ENCODE data around the gene LDAF1. TPM values are rescaled to one million over a fixed set of nuclear protein-coding genes. Genes with fewer than 3 reads are reported as not detected.
A peak's percentile ranks its signal among the peaks of the same experiment; 100 is the strongest.
"Not testable (repeated sequence)": the region's sequence is repeated elsewhere in the genome, so short reads cannot be mapped to it uniquely, and the experiment has no call there.

Gene LDAF1
- 10 to 100 TPM; 10.5 to 88.6 (median 51.4) TPM for total RNA-seq

DNA sequence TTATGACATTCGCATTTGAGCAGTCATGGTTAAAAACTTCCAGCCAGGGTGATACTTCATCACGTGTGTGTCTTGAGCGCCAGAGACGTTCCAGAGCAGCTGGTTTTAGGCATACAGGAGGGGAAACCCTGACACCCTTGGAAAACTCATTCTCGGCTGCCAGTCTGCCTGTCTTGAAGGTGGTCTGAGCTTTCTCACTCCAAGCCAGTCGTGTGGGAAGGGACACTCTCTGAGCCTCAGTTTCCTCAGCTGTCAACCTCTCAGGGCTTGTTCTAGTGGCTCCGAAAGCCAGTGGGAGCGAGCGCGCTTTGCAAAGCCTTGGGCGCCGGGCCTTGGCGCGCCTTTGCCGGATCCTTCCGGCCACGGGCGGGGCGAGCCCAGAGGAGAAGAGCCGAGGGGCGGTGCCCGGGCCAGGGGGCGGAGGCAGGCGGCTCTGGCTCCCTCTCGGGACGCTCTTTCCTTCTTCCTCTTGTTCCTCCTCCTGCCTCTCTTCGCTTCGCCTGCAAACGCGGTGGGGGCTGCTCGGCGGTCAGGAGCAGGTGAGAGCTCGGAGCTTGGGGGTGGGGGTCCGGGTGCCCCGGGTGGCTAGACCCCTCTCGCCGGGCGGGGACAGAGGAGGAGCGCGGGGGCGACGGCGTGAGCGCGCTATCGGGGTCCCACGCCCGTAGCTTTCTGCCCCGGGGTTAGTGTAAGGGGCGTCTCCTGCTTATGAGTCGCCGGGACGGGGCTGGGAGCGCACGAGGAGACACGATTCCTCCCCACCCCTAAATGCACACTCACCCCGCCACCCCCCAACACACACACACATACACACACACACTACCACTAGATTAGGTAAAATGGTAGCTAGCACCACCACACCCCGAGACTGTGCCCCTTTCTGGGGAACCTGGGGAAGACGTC lies at the start of gene LDAF1:
Gene LDAF1, plus strand, starts transcription at position 467 of the 903 bp plus-strand sequence. CDS start 2,509 bp downstream, outside the sequence.
- TF ChIP-seq POLR2A (IDR thresholded peaks at IDR 0.05), result peak; percentile 23 to 64
- TF ChIP-seq, protein P1, sequence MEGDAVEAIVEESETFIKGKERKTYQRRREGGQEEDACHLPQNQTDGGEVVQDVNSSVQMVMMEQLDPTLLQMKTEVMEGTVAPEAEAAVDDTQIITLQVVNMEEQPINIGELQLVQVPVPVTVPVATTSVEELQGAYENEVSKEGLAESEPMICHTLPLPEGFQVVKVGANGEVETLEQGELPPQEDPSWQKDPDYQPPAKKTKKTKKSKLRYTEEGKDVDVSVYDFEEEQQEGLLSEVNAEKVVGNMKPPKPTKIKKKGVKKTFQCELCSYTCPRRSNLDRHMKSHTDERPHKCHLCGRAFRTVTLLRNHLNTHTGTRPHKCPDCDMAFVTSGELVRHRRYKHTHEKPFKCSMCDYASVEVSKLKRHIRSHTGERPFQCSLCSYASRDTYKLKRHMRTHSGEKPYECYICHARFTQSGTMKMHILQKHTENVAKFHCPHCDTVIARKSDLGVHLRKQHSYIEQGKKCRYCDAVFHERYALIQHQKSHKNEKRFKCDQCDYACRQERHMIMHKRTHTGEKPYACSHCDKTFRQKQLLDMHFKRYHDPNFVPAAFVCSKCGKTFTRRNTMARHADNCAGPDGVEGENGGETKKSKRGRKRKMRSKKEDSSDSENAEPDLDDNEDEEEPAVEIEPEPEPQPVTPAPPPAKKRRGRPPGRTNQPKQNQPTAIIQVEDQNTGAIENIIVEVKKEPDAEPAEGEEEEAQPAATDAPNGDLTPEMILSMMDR (IDR thresholded peaks at IDR 0.05), result peak in 1 of 4 experiments; percentile 14
- Histone ChIP-seq H3K4me3 (peak within 1 kb of the TSS; percentile 78 to 84), H3K36me3 (no peaks in the 10 kb centered on the region), H3K9me3 (no peaks in the 10 kb centered on the region), H3K4me1 (peaks cover 8 to 29% of the 10 kb centered on the region in 2 donors), H3K27ac (peak within 1 kb of the TSS; percentile 84 to 92), H3K27me3 (no peaks in the 10 kb centered on the region)
- intact Hi-C loops (cut with DNase I; ENCODE audit: low total_unique reads), result no loop called here
- DNase-seq, result peak; percentile 80 to 86

DNA sequence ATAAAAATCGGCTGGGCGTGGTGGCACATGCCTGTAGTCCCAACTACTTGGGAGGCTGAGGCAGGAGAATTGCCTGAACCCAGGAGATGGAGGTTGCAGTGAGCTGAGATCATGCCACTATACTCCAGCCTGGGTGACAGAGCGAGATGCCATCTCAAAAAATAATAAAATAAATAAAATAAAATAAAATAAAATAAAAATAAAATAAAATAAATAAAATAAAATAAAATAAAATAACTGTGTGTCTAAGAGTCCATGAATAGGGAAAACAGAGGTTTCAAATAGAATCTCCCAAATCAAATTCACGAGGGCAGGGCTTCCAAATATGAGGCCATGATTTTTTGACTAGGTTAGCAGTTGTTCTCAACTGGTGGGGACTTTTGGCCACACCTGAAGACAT lies 42.9 kb upstream of the LDAF1 start:
- H3K9me3 ChIP-seq; H3K27ac ChIP-seq; DNase-seq; intact Hi-C loops (cut with DNase I; ENCODE audit: low total_unique reads); H3K36me3 ChIP-seq; H3K4me1 ChIP-seq; H3K4me3 ChIP-seq; H3K27me3 ChIP-seq: not testable (repeated sequence)

DNA sequence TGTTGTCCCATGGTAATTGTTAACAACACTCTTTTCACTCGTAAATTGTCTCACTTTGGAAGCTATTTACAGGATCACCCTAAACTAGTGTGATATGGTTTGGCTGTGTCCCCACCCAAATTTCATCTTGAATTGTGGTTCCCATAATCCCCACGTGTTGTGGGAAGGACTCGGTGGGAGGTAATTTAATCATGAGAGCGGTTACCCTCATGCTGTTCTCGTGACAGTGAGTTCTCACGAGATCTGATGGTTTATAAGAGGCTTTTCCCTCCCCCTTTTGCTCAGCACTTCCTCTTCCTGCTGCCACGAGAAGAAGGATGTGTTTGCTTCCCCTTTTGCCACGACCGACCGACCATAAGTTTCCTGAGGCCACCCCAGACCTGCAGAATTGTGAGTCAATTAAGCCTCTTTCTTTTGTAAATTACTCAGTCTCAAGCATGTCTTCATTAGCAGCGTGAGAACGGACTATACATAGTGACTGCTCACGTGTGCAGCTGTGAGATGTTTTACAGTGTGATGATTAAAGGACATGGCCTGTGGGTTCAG lies 42.3 kb upstream of the LDAF1 start:
- Histone ChIP-seq H3K9me3 (no peaks in the 10 kb centered on the region), H3K27me3 (no peaks in the 10 kb centered on the region), H3K4me1 (no peaks in the 10 kb centered on the region), H3K36me3 (no peaks in the 10 kb centered on the region), H3K27ac (no peak overlapping the region), H3K4me3 (no peak overlapping the region)
- no peak for TF ChIP-seq POLR2A (IDR thresholded peaks at IDR 0.05)
- TF ChIP-seq, protein P1 (IDR thresholded peaks at IDR 0.05), result no peak
- DNase-seq, result no peak
- intact Hi-C loops (cut with DNase I; ENCODE audit: low total_unique reads), result no loop called here

DNA sequence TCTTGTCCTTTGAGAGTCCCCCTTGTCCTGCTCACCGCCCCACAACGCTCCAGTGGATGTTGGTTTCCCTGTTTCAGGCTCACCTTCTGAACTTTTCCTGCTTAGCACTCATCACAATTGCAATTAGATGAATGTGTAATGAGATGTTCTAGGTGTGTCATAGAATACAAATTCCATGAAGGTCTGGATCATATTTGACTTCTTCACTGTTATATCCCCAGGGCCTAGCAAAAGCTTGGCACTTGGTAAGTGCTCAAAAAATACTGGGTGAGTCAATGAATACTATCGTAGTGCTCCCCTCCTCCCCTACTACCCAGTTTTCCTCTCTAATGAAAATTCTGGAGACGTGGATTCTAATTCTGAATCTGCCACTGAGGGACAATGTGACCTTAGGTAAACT lies 40.9 kb upstream of the LDAF1 start:
- Histone ChIP-seq H3K4me1 (no peaks in the 10 kb centered on the region), H3K27ac (no peak overlapping the region), H3K4me3 (no peak overlapping the region), H3K27me3 (no peaks in the 10 kb centered on the region), H3K9me3 (no peaks in the 10 kb centered on the region), H3K36me3 (no peaks in the 10 kb centered on the region)
- intact Hi-C loops (cut with DNase I; ENCODE audit: low total_unique reads), result no loop called here
- TF ChIP-seq POLR2A (IDR thresholded peaks at IDR 0.05), result no peak
- TF ChIP-seq, protein P1 (IDR thresholded peaks at IDR 0.05), result no peak
- DNase-seq, result no peak

DNA sequence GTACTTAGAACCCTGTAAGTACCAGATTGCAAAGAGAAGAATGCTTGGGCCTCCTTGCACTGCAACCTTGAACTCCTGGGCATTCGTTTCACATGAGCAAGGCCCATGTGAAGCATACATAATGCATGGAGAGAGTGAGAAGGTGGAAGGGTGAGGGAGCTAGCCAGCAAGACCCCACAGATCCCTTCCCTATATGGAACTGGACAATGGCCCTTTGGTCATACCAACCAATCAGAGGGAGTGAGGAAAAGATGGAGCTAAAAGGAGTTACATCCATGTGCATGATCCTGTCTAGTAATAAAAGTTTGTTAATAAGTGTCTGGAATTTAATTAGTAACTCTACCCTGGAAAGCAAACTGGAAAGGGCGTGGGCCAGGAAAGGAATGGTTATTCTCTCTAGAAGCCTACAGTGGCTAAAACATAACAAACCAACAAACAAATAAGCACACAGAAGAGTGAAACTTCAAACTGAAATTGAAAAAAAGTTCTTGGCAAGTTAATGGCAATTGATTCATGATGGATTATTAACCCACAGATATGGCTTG lies 37.4 kb upstream of the LDAF1 start:
- H3K27ac ChIP-seq, result no peak overlapping the region
- H3K4me1 ChIP-seq, result no peaks in the 10 kb centered on the region
- H3K27me3 ChIP-seq, result no peaks in the 10 kb centered on the region
- intact Hi-C loops (cut with DNase I; ENCODE audit: low total_unique reads), result no loop called here
- TF ChIP-seq, protein P1 (IDR thresholded peaks at IDR 0.05), result no peak
- TF ChIP-seq POLR2A (IDR thresholded peaks at IDR 0.05), result no peak
- H3K4me3 ChIP-seq, result no peak overlapping the region
- no peaks in the 10 kb centered on the region for H3K9me3 ChIP-seq
- DNase-seq, result no peak
- no peaks in the 10 kb centered on the region for H3K36me3 ChIP-seq
